Endodermal cell (in vitro differentiated cells): ENCODE results near the gene INAFM1. TPM values are rescaled to one million over a fixed set of nuclear protein-coding genes. Genes with fewer than 3 reads are reported as not detected.
"Not testable (repeated sequence)": the region's sequence is repeated elsewhere in the genome, so short reads cannot be mapped to it uniquely, and the experiment has no call there.

ENCODE experiments used
- DNase-seq: peaks from one replicate; pipeline ENCODE4 v3.0.0-alpha.2; 2017
- H3K27ac ChIP-seq: 2 replicates; pipeline ENCODE4 v1.5.1; 2013; ENCODE audit warnings: mild to moderate bottlenecking, low read depth, low read length, moderate library complexity
- H3K27me3 ChIP-seq: 2 replicates; pipeline ENCODE4 v1.6.1; 2013; ENCODE audit warnings: mild to moderate bottlenecking, low read length, moderate library complexity; ENCODE audit not compliant: insufficient read depth, control insufficient read depth, poor library complexity, severe bottlenecking
- H3K36me3 ChIP-seq: 2 replicates; pipeline ENCODE4 v1.7.0; 2013; ENCODE audit warnings: mild to moderate bottlenecking, low read length, moderate library complexity; ENCODE audit not compliant: control insufficient read depth, insufficient read depth
- H3K4me1 ChIP-seq: one replicate; pipeline ENCODE4 v1.7.0; 2013; ENCODE audit warnings: low read length; ENCODE audit not compliant: control insufficient read depth, insufficient read depth
- H3K4me3 ChIP-seq: 2 replicates; pipeline ENCODE4 v1.5.1; 2013; ENCODE audit warnings: mild to moderate bottlenecking, low read length, moderate library complexity
- H3K9ac ChIP-seq: 2 replicates; pipeline ENCODE4 v1.6.1; 2013; ENCODE audit warnings: mild to moderate bottlenecking, low read length, moderate library complexity; ENCODE audit not compliant: poor library complexity, severe bottlenecking; ENCODE audit errors: extremely low read depth
- H3K9me3 ChIP-seq: 2 replicates; pipeline ENCODE4 v1.6.1; 2013; ENCODE audit warnings: mild to moderate bottlenecking, low read length, moderate library complexity; ENCODE audit not compliant: control insufficient read depth
- H3K27ac Mint-ChIP-seq: 2 replicates; pipeline ENCODE4 v1.8.0; 2020; ENCODE audit warnings: mixed read lengths
- H3K27me3 Mint-ChIP-seq: 2 replicates; pipeline ENCODE4 v1.8.0; 2021; ENCODE audit warnings: mild to moderate bottlenecking, mixed read lengths; ENCODE audit not compliant: insufficient read depth
- H3K36me3 Mint-ChIP-seq: 2 replicates; pipeline ENCODE4 v1.8.0; 2020; ENCODE audit warnings: low read depth, mixed read lengths
- H3K4me1 Mint-ChIP-seq: 2 replicates; pipeline ENCODE4 v1.8.0; 2020; ENCODE audit warnings: mixed read lengths
- H3K4me3 Mint-ChIP-seq: 2 replicates; pipeline ENCODE4 v1.8.0; 2020; ENCODE audit warnings: mild to moderate bottlenecking, moderate library complexity, mixed read lengths
- H3K9me3 Mint-ChIP-seq: 2 replicates; pipeline ENCODE4 v1.8.0; 2020; ENCODE audit warnings: mild to moderate bottlenecking, mixed read lengths
- WGBS, 2 experiments: methylation state at CpG; one replicate each; pipeline versions ENCODE4 v1.1.5 to v1.1.7; 2013; ENCODE audit warnings: missing lambda C conversion rate in 2 of 2, mixed read lengths in 1 of 2; ENCODE audit not compliant: insufficient coverage in 1 of 2, insufficient read length in 1 of 2; 5-methylcytosine and 5-hydroxymethylcytosine counted together
- total RNA-seq, 2 donors: library from RNA; stranded (reverse); fragmentation: NEBNext Ultra II Directional in 1 of 2; extraction: Animal tissue kit (Norgen Biotek cat#: 25700) in 1 of 2; gene quantifications; 2 replicates in 1 of 2; 3 replicates in 1 of 2; pipeline ENCODE4 v1.2.1, GENCODE V29; 2021
- TF ChIP-seq, protein P1 (sequence below): fragments of 200-600 bp; sonication (generic); conservative IDR thresholded peaks from 2 replicates; pipeline ENCODE4 v1.5.0; 2021; ENCODE audit warnings: antibody characterized with exemption, mild to moderate bottlenecking

Gene INAFM1
- total RNA-seq, 2 donors from 2014 or later: 8.7 to 11.5 TPM

- H3K4me3 Mint-ChIP-seq: peak overlapping the region; percentile 84
- Histone ChIP-seq H3K9me3 (no peaks in the 10 kb centered on the region), H3K27ac (no peak overlapping the region), H3K27me3 (no peaks in the 10 kb centered on the region), H3K36me3 (peaks cover 44% of the 10 kb centered on the region), H3K4me3 (peak overlapping the region; percentile 97), H3K4me1 (peaks cover 7% of the 10 kb centered on the region), H3K9ac (no peak overlapping the region)
- 92 to 94% methylated on average over 3 to 6 of the region's 6 CpGs for WGBS, 2 experiments
- H3K9me3 Mint-ChIP-seq: no peaks in the 10 kb centered on the region
- H3K27me3 Mint-ChIP-seq: no peaks in the 10 kb centered on the region
- peak overlapping the region; percentile 74 for H3K27ac Mint-ChIP-seq
- peaks cover 12% of the 10 kb centered on the region for H3K4me1 Mint-ChIP-seq
- TF ChIP-seq, protein P1, sequence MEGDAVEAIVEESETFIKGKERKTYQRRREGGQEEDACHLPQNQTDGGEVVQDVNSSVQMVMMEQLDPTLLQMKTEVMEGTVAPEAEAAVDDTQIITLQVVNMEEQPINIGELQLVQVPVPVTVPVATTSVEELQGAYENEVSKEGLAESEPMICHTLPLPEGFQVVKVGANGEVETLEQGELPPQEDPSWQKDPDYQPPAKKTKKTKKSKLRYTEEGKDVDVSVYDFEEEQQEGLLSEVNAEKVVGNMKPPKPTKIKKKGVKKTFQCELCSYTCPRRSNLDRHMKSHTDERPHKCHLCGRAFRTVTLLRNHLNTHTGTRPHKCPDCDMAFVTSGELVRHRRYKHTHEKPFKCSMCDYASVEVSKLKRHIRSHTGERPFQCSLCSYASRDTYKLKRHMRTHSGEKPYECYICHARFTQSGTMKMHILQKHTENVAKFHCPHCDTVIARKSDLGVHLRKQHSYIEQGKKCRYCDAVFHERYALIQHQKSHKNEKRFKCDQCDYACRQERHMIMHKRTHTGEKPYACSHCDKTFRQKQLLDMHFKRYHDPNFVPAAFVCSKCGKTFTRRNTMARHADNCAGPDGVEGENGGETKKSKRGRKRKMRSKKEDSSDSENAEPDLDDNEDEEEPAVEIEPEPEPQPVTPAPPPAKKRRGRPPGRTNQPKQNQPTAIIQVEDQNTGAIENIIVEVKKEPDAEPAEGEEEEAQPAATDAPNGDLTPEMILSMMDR: no peak
- no peak for DNase-seq
- peaks cover 44% of the 10 kb centered on the region for H3K36me3 Mint-ChIP-seq
Measured at GRCh38 chr19:47258895-47259555, 15.7 kb upstream of the INAFM1 start.

DNA sequence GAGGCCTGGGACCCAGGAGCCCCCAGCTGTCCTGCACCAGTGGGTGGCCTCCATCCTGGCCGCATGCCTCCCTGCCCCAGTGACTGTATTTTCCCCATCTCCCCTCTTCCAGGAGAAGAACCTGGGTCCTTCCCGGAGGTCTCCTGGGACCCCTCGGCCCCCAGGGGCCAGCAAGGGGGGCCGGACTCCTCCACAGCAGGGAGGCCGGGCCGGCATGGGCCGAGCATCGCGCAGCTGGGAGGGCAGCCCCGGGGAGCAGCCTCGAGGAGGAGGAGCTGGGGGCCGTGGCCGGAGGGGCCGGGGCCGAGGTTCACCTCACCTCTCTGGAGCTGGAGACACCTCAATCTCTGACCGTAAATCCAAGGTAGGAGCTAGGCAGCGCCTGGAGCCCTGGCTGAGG, 14.2 kb upstream of the INAFM1 start:
- peak overlapping the region; percentile 55 for H3K27ac Mint-ChIP-seq
- 88 to 97% methylated on average over 4 to 17 of the region's 17 CpGs for WGBS, 2 experiments
- no peaks in the 10 kb centered on the region for H3K27me3 ChIP-seq
- no peak overlapping the region for H3K9ac ChIP-seq
- H3K36me3 Mint-ChIP-seq: peaks cover 54% of the 10 kb centered on the region
- H3K4me3 Mint-ChIP-seq: no peak overlapping the region
- H3K4me1 ChIP-seq: peaks cover 7% of the 10 kb centered on the region
- H3K9me3 ChIP-seq: no peaks in the 10 kb centered on the region
- H3K36me3 ChIP-seq: peaks cover 58% of the 10 kb centered on the region
- no peak overlapping the region for H3K4me3 ChIP-seq
- no peak for DNase-seq
- peaks cover 12% of the 10 kb centered on the region for H3K4me1 Mint-ChIP-seq
- no peak overlapping the region for H3K27ac ChIP-seq
- no peaks in the 10 kb centered on the region for H3K27me3 Mint-ChIP-seq
- no peaks in the 10 kb centered on the region for H3K9me3 Mint-ChIP-seq
- TF ChIP-seq, protein P1: no peak

- peaks cover 12% of the 10 kb centered on the region for H3K4me1 Mint-ChIP-seq
- WGBS, 2 experiments: 96% methylated on average over 12 to 14 of the region's 14 CpGs
- H3K36me3 ChIP-seq: peaks cover 70% of the 10 kb centered on the region
Measured at GRCh38 chr19:47261946-47262793, 12.5 kb upstream of the INAFM1 start.

More at GRCh38 chr19:47261946-47262793, 12.5 kb upstream of the INAFM1 start:
- not testable (repeated sequence) for H3K27ac ChIP-seq, H3K27me3 Mint-ChIP-seq, DNase-seq, H3K9me3 ChIP-seq, H3K9me3 Mint-ChIP-seq, H3K4me1 ChIP-seq, H3K4me3 Mint-ChIP-seq, H3K9ac ChIP-seq, H3K27me3 ChIP-seq, H3K27ac Mint-ChIP-seq, H3K4me3 ChIP-seq
- H3K36me3 Mint-ChIP-seq: peaks cover 66% of the 10 kb centered on the region
